Sigmoid colon (tissue), 7 donors: ENCODE data around the gene TBC1D22A. TPM values are rescaled to one million over a fixed set of nuclear protein-coding genes. Genes with fewer than 3 reads are reported as not detected.

Experiments
- DNase-seq: peaks from one replicate; pipeline ENCODE4 v3.0.0-alpha.2; 2019
- H3K27ac ChIP-seq, 4 donors: fragments of 200-600 bp; sonication (generic); one replicate each; pipeline ENCODE4 v1.5.1; 2016 to 2019; ENCODE audit warnings: mild to moderate bottlenecking in 1 of 4
- H3K27me3 ChIP-seq, 3 donors: fragments of 200-600 bp; sonication (generic); one replicate each; pipeline ENCODE4 v1.5.1; 2019; ENCODE audit warnings: mild to moderate bottlenecking in 1 of 3
- H3K36me3 ChIP-seq, 4 donors: fragments of 200-600 bp; sonication (generic); one replicate each; pipeline ENCODE4 v1.5.1; 2016 to 2019
- H3K4me1 ChIP-seq, 4 donors: fragments of 200-600 bp; sonication (generic); one replicate each; pipeline ENCODE4 v1.5.1; 2017 to 2019
- H3K4me3 ChIP-seq, 4 donors: fragments of 200-600 bp; sonication (generic); one replicate each; pipeline ENCODE4 v1.5.1; 2017 to 2019; ENCODE audit warnings: mild to moderate bottlenecking in 2 of 4, moderate library complexity in 1 of 4
- H3K9me3 ChIP-seq, 4 donors: fragments of 200-600 bp in 3 of 4; sonication (generic) in 3 of 4; one replicate each; pipeline versions ENCODE4 v1.5.1 to v1.6.1; 2013 to 2019
- EP300 ChIP-seq, 4 donors: sonication (generic); formaldehyde crosslinking; IDR thresholded peaks; one replicate each; pipeline ENCODE4 v1.6.1; 2017; ENCODE audit warnings: antibody characterized with exemption in 4 of 4
- POLR2A ChIP-seq, 2 donors: fragments of 450-650 bp; IDR thresholded peaks; one replicate each; pipeline ENCODE4 v1.6.1; 2016; ENCODE audit warnings: antibody characterized with exemption in 2 of 2, mild to moderate bottlenecking in 2 of 2, moderate library complexity in 2 of 2
- POLR2AphosphoS5 ChIP-seq, 4 donors: sonication (generic); formaldehyde crosslinking; IDR thresholded peaks; one replicate each; pipeline ENCODE4 v1.6.1; 2017; ENCODE audit warnings: antibody characterized with exemption in 4 of 4
- WGBS, 2 donors: extraction: QIAGEN DNeasy Blood & Tissue Kit; methylation state at CpG; one replicate each; pipeline ENCODE4 v1.1.7; 2013; 5-methylcytosine and 5-hydroxymethylcytosine counted together
- intact Hi-C: fragments of 100-400 bp; cut with DNase I; formaldehyde crosslinking; loops from one replicate; pipeline ENCODE4 v1.15.1; 2023
- polyA plus RNA-seq, 3 donors: library from polyadenylated mRNA; stranded (reverse); fragments of 200-250 nt; gene quantifications; one replicate each; pipeline ENCODE4 v1.2.3, GENCODE V29; 2013
- total RNA-seq, 4 donors: library from RNA; depleted of rRNA; stranded (reverse); fragments of >200 nt; gene quantifications; one replicate each; pipeline ENCODE4 v1.1.0, GENCODE V29; 2016
- TF ChIP-seq, protein P1 (sequence below), 4 experiments: fragments of 450-650 bp in 3 of 4; fragments of 200-600 bp in 1 of 4; IDR thresholded peaks; one replicate each; pipeline ENCODE4 v1.5.1; 2016 to 2019; ENCODE audit warnings: antibody characterized with exemption in 4 of 4, mild to moderate bottlenecking in 3 of 4, moderate library complexity in 2 of 4
- donor health status: healthy with polysubstance abuse.
- donor health status: Bipolar disorder and iron deficiency.
- donor health status: healthy.

The TBC1D22A gene
- total and polyA plus RNA-seq, 7 donors = 13.6 to 34.6 (median 14.3) TPM

DNA sequence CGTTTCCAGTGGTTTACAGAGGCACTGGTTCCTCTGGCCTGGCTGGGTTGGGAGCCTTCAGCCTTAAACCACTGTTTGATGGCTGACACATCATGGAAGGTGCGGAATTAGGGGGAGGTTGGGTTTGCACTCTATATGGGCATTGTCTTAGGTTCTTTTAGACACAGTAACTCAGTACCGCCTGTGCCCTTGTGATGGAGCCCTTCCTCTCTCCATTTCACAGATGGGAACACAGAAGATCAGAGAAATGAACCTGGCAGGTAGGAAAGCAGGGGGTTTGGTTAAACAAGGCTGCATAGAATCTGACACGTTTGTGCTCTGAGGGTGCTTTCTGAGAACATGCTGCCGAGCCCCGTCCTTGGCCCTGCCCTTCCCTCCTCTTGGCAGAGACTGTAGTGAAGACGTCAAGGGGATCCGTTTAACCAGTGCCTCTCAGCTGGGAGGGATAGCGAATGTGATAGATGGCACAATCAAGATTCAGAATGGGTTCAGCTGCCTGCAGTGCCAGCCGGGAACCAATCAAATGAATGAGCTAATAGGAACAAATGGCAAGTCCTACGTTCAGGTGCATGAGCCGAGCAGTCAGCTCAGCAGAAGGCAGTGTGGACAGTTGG is 228.6 kb downstream of the TBC1D22A start:
- no peaks in the 10 kb centered on the region for H3K27me3 ChIP-seq
- intact Hi-C loops = no loop called here
- TF ChIP-seq POLR2A (IDR thresholded peaks at IDR 0.05) = no peak
- TF ChIP-seq, protein P1, sequence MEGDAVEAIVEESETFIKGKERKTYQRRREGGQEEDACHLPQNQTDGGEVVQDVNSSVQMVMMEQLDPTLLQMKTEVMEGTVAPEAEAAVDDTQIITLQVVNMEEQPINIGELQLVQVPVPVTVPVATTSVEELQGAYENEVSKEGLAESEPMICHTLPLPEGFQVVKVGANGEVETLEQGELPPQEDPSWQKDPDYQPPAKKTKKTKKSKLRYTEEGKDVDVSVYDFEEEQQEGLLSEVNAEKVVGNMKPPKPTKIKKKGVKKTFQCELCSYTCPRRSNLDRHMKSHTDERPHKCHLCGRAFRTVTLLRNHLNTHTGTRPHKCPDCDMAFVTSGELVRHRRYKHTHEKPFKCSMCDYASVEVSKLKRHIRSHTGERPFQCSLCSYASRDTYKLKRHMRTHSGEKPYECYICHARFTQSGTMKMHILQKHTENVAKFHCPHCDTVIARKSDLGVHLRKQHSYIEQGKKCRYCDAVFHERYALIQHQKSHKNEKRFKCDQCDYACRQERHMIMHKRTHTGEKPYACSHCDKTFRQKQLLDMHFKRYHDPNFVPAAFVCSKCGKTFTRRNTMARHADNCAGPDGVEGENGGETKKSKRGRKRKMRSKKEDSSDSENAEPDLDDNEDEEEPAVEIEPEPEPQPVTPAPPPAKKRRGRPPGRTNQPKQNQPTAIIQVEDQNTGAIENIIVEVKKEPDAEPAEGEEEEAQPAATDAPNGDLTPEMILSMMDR (IDR thresholded peaks at IDR 0.05) = no peak
- TF ChIP-seq EP300 (IDR thresholded peaks at IDR 0.05) = no peak
- no peak for TF ChIP-seq POLR2AphosphoS5 (IDR thresholded peaks at IDR 0.05)
- no peak overlapping the region for H3K27ac ChIP-seq
- H3K36me3 ChIP-seq = peaks cover 0 to 5% (median 0%) of the 10 kb centered on the region in 4 donors
- no peak overlapping the region for H3K4me3 ChIP-seq
- DNase-seq = no peak
- 91 to 92% methylated on average over 12 of the region's 12 CpGs for WGBS, 2 donors
- peaks cover 0 to 5% (median 2%) of the 10 kb centered on the region in 4 donors for H3K4me1 ChIP-seq
- no peaks in the 10 kb centered on the region for H3K9me3 ChIP-seq

DNA sequence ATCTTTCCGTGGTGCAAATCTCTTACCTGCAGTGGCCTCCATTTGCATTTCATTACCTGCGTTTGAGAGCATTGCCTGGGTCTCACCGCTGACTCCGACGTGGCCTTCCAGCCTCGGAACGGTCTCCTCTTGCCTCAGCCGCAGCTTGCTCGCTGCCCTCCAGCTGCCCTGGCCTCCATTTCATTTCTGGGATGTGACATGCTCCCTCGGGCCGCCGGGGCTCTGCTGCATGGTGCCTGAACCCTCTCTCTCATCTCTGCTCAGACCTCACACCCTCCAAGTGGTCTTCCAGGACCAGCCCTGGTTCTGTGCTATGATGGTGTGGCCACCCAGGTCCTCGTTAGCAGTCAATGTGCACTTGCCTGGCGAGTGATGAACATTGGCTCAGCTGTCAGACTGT is 229.2 kb downstream of the TBC1D22A start:
- DNase-seq = no peak
- no peak overlapping the region for H3K4me3 ChIP-seq
- no peak overlapping the region for H3K27ac ChIP-seq
- peaks cover 0 to 5% (median 0%) of the 10 kb centered on the region in 4 donors for H3K36me3 ChIP-seq
- intact Hi-C loops = no loop called here
- no peaks in the 10 kb centered on the region for H3K27me3 ChIP-seq
- WGBS, 2 donors = 90 to 91% methylated on average over 14 of the region's 14 CpGs
- peaks cover 0 to 5% (median 2%) of the 10 kb centered on the region in 4 donors for H3K4me1 ChIP-seq
- H3K9me3 ChIP-seq = no peaks in the 10 kb centered on the region
- TF ChIP-seq POLR2A (IDR thresholded peaks at IDR 0.05) (no peak), POLR2AphosphoS5 (IDR thresholded peaks at IDR 0.05) (no peak), EP300 (IDR thresholded peaks at IDR 0.05) (no peak)
- TF ChIP-seq, protein P1 (IDR thresholded peaks at IDR 0.05) = no peak

DNA sequence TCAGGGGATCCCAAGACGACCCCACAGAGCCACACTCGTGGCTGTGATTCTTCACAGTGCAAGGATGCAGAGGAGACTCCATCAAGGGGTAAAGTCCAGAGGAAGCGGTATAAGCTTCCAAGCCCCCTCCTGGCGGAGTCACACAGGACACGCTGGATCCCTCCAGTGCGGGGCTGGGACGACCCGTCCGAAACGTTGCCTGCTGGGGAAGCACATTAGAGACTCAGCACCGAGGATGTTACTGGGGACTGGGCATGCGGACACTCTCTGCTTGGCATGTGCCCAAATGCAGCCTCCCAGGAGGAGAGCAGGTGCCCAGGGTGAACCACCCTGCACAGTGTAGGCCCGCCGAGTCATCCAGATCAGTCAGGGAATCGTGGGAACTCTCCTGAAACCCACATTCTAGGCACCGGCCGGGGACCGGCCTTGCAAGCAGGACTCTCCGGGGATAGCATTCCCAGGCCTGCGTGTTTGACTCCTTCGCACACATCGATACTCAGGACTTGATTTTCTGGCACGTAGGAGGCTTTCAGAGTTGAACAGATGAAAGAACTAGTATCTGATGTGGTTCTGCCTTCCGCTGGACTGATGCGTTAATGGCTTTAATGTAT is 229.8 kb downstream of the TBC1D22A start:
- 88 to 90% methylated on average over 25 of the region's 25 CpGs for WGBS, 2 donors
- no peaks in the 10 kb centered on the region for H3K9me3 ChIP-seq
- no peak overlapping the region for H3K27ac ChIP-seq
- intact Hi-C loops = no loop called here
- H3K36me3 ChIP-seq = peaks cover 0 to 5% (median 0%) of the 10 kb centered on the region in 4 donors
- no peak for TF ChIP-seq POLR2AphosphoS5 (IDR thresholded peaks at IDR 0.05)
- TF ChIP-seq, protein P1 (IDR thresholded peaks at IDR 0.05) = no peak
- TF ChIP-seq POLR2A (IDR thresholded peaks at IDR 0.05) = no peak
- TF ChIP-seq EP300 (IDR thresholded peaks at IDR 0.05) = no peak
- DNase-seq = no peak
- no peak overlapping the region for H3K4me3 ChIP-seq
- no peaks in the 10 kb centered on the region for H3K27me3 ChIP-seq
- peaks cover 0 to 5% (median 2%) of the 10 kb centered on the region in 4 donors for H3K4me1 ChIP-seq

DNA sequence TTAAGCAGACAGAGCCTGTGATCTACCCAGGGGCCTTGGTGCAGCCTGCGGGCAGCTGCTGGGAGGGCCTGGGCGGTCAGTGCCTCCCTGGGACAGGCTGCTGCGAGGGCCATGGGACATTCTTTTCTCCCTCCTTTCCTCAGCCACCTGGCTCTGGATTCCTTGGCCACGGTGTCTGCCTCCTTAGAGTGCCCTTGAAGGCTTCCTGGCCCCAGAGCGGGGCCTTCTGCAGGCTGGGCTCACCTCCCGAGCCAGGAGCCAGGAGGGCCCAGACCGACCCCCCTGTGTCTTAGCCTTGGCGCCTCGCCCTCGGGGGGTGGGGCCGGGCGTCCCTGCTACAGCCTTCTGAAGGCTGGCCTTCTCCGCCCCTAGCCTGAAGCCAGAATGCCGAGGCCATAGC is 231.2 kb downstream of the TBC1D22A start:
- intact Hi-C loops = no loop called here
- DNase-seq = no peak
- Histone ChIP-seq H3K9me3 (no peaks in the 10 kb centered on the region), H3K4me3 (no peak overlapping the region), H3K27me3 (no peaks in the 10 kb centered on the region), H3K4me1 (peaks cover 0 to 5% (median 2%) of the 10 kb centered on the region in 4 donors), H3K36me3 (peaks cover 0 to 5% (median 0%) of the 10 kb centered on the region in 4 donors), H3K27ac (no peak overlapping the region)
- TF ChIP-seq EP300 (IDR thresholded peaks at IDR 0.05) = no peak
- no peak for TF ChIP-seq POLR2AphosphoS5 (IDR thresholded peaks at IDR 0.05)
- TF ChIP-seq POLR2A (IDR thresholded peaks at IDR 0.05) = no peak
- TF ChIP-seq, protein P1 (IDR thresholded peaks at IDR 0.05) = no peak
- WGBS, 2 donors = 69 to 76% methylated on average over 14 of the region's 14 CpGs
